IMR-90 (cell line): ENCODE data around the gene KLHL17. TPM values are rescaled to one million over a fixed set of nuclear protein-coding genes. Genes with fewer than 3 reads are reported as not detected.

Source experiments
- ATAC-seq: fragments of 200-7000 bp; cut with Tn5 transposase; 2 replicates; pipeline ENCODE4 v1.9.1; 2020; ENCODE audit warnings: low read depth, mild to moderate bottlenecking, moderate library complexity
- BruUV-seq: library from RNA; stranded (reverse); fragments of 400-500 nt; replicated peaks from 2 replicates; lab custom pipeline; 2021; lab: Mats Ljungman, UMichigan
- CTCF ChIA-PET: fragments of 300-600 bp; formaldehyde crosslinking; extraction: SDS; loops from one replicate; lab custom pipeline; 2021; ENCODE audit warnings: antibody characterized with exemption; lab: Yijun Ruan, JAX
- POLR2A ChIA-PET: fragments of 300-600 bp; sonication (Branson Sonifier 250); formaldehyde crosslinking; loops from one replicate; lab custom pipeline; 2022; ENCODE audit warnings: antibody characterized with exemption; ENCODE audit not compliant: unreplicated experiment; lab: Charles Lee
- DNase-seq: peaks from one replicate; pipeline ENCODE4 v3.0.0; 2013
- H2AFZ ChIP-seq: replicated peaks from 2 replicates; pipeline ENCODE3; 2013; ENCODE audit warnings: low read length, mild to moderate bottlenecking; ENCODE audit not compliant: poor library complexity
- H2AK5ac ChIP-seq: 2 replicates; pipeline ENCODE4 v1.6.1; 2013; ENCODE audit warnings: low read depth, low read length, inconsistent platforms
- H2AK9ac ChIP-seq: replicated peaks from 2 replicates; pipeline ENCODE3; 2013; ENCODE audit warnings: mild to moderate bottlenecking, low read depth, low read length, moderate library complexity; ENCODE audit not compliant: poor library complexity
- H2BK120ac ChIP-seq: 2 replicates; pipeline ENCODE4 v1.6.1; 2013; ENCODE audit warnings: low read depth, low read length, inconsistent platforms
- H2BK15ac ChIP-seq: 3 replicates; pipeline ENCODE4 v1.6.1; 2013; ENCODE audit warnings: low read depth, low read length, inconsistent platforms
- H2BK20ac ChIP-seq: 2 replicates; pipeline ENCODE4 v1.6.1; 2013; ENCODE audit warnings: low read depth, mild to moderate bottlenecking, inconsistent platforms, low read length, moderate library complexity
- H2BK5ac ChIP-seq: 2 replicates; pipeline ENCODE4 v1.6.1; 2013; ENCODE audit warnings: mild to moderate bottlenecking, low read depth, low read length, inconsistent platforms; ENCODE audit not compliant: poor library complexity, severe bottlenecking
- H3K14ac ChIP-seq: replicated peaks from 2 replicates; pipeline ENCODE4 v1.6.1; 2013; ENCODE audit warnings: low read depth, low read length, inconsistent platforms
- H3K18ac ChIP-seq: 2 replicates; pipeline ENCODE4 v1.6.1; 2013; ENCODE audit warnings: low read depth, low read length, control low read depth
- H3K23ac ChIP-seq: 2 replicates; pipeline ENCODE4 v1.6.1; 2013; ENCODE audit warnings: low read depth, low read length, inconsistent platforms
- H3K27ac ChIP-seq: 2 replicates; pipeline ENCODE4 v1.5.1; 2013; ENCODE audit warnings: mild to moderate bottlenecking, control low read depth, low read length; ENCODE audit not compliant: insufficient read depth
- H3K27me3 ChIP-seq: 2 replicates; pipeline ENCODE4 v1.6.1; 2013; ENCODE audit warnings: low read length; ENCODE audit not compliant: control insufficient read depth, insufficient read depth
- H3K36me3 ChIP-seq: 2 replicates; pipeline ENCODE4 v1.6.1; 2013; ENCODE audit warnings: low read length, mixed read lengths; ENCODE audit not compliant: control insufficient read depth, insufficient read depth
- H3K4ac ChIP-seq: 2 replicates; pipeline ENCODE4 v1.6.1; 2013; ENCODE audit warnings: low read depth, low read length, inconsistent platforms
- H3K4me1 ChIP-seq: 2 replicates; pipeline ENCODE4 v1.6.1; 2013; ENCODE audit warnings: low read length, mixed read lengths; ENCODE audit not compliant: control insufficient read depth, insufficient read depth
- H3K4me2 ChIP-seq: 2 replicates; pipeline ENCODE4 v1.6.1; 2013; ENCODE audit warnings: low read depth, mild to moderate bottlenecking, control low read depth, low read length, moderate library complexity
- H3K4me3 ChIP-seq: 2 replicates; pipeline ENCODE4 v1.5.1; 2013; ENCODE audit warnings: low read depth, mild to moderate bottlenecking, control low read depth, low read length, moderate library complexity; ENCODE audit not compliant: insufficient read depth
- H3K56ac ChIP-seq: 2 replicates; pipeline ENCODE4 v1.6.1; 2013; ENCODE audit warnings: low read length, inconsistent platforms; ENCODE audit not compliant: insufficient read depth; ENCODE audit errors: extremely low read depth
- H3K79me1 ChIP-seq, 2 experiments: 2 replicates each; pipeline ENCODE4 v1.6.1; 2013; ENCODE audit warnings: low read length in 2 of 2, inconsistent platforms in 1 of 2, low read depth in 1 of 2
- H3K9ac ChIP-seq: 2 replicates; pipeline ENCODE4 v1.6.1; 2013; ENCODE audit warnings: low read depth, low read length, control low read depth
- H3K9me1 ChIP-seq: 2 replicates; pipeline ENCODE4 v1.6.1; 2013; ENCODE audit warnings: low read length, inconsistent platforms; ENCODE audit not compliant: insufficient read depth
- H3K9me3 ChIP-seq: 2 replicates; pipeline ENCODE4 v1.6.1; 2013; ENCODE audit warnings: low read length; ENCODE audit not compliant: control insufficient read depth, insufficient read depth
- H4K20me1 ChIP-seq: 2 replicates; pipeline ENCODE4 v1.6.1; 2013; ENCODE audit warnings: low read length, inconsistent platforms; ENCODE audit not compliant: insufficient read depth
- H4K5ac ChIP-seq: 2 replicates; pipeline ENCODE4 v1.6.1; 2013; ENCODE audit warnings: mild to moderate bottlenecking, low read depth, low read length, control low read depth
- H4K8ac ChIP-seq, 2 experiments: 2 replicates each; pipeline ENCODE4 v1.6.1; 2013; ENCODE audit warnings: low read depth in 2 of 2, low read length in 2 of 2, control low read depth in 1 of 2, inconsistent platforms in 1 of 2
- H4K91ac ChIP-seq: 2 replicates; pipeline ENCODE4 v1.6.1; 2013; ENCODE audit warnings: low read depth, low read length, inconsistent platforms; ENCODE audit not compliant: insufficient read depth
- BHLHE40 ChIP-seq: fragments of 150-350 bp; IDR thresholded peaks from 2 replicates; pipeline ENCODE4 v1.6.1; 2016; ENCODE audit warnings: mild to moderate bottlenecking, low read depth, low read length
- CHD1 ChIP-seq: IDR thresholded peaks from 2 replicates; pipeline ENCODE4 v1.6.1; 2012; ENCODE audit warnings: low read depth, low read length, improper control_type of control experiment
- MAFK ChIP-seq: IDR thresholded peaks from 2 replicates; pipeline ENCODE4 v1.6.1; 2012; ENCODE audit warnings: low read depth, low read length, improper control_type of control experiment
- MAZ ChIP-seq: IDR thresholded peaks from 2 replicates; pipeline ENCODE4 v1.6.1; 2012; ENCODE audit warnings: low read depth, mild to moderate bottlenecking, low read length, improper control_type of control experiment, moderate library complexity, borderline replicate concordance
- RAD21 ChIP-seq: IDR thresholded peaks from 2 replicates; pipeline ENCODE4 v1.6.1; 2012; ENCODE audit warnings: low read length, improper control_type of control experiment
- RFX5 ChIP-seq: IDR thresholded peaks from 2 replicates; pipeline ENCODE4 v1.8.0; 2012; ENCODE audit warnings: low read depth, mild to moderate bottlenecking, low read length, moderate library complexity
- WGBS, 2 experiments: methylation state at CpG; one replicate each; pipeline versions ENCODE4 v1.1.5 to v1.1.7; 2013; ENCODE audit warnings: missing lambda C conversion rate in 2 of 2; ENCODE audit not compliant: insufficient read length in 1 of 2; ENCODE audit errors: extremely low coverage in 2 of 2; 5-methylcytosine and 5-hydroxymethylcytosine counted together
- dilution Hi-C: fragments of 300-500 bp; cut with HindIII; formaldehyde crosslinking; loops from one replicate; pipeline ENCODE4 v1.14.3; 2018; ENCODE audit warnings: low sequenced_read_pairs; ENCODE audit not compliant: unreplicated experiment
- in situ Hi-C: fragments of 300-500 bp; cut with MboI; formaldehyde crosslinking; loops from 3 replicates; pipeline ENCODE4 v1.14.3; 2019; ENCODE audit warnings: low sequenced_read_pairs, inconsistent platforms, mixed read lengths
- intact Hi-C: fragments of 100-400 bp; cut with micrococcal nuclease; formaldehyde crosslinking; loops from 2 replicates; pipeline ENCODE4 v1.10.0; 2022
- polyA plus RNA-seq, 3 experiments: library from polyadenylated mRNA; depleted of rRNA; stranded (reverse); fragments of >200 nt; gene quantifications; 2 replicates each; pipeline ENCODE4 v1.2.3, GENCODE V29; 2012; ENCODE audit warnings: low replicate concordance in 1 of 3
- total RNA-seq: library from RNA; depleted of rRNA; stranded (reverse); fragments of >200 nt; gene quantifications from 2 replicates; pipeline ENCODE4 v1.2.3, GENCODE V29; 2012
- TF ChIP-seq, protein P1 (sequence below): fragments of 150-350 bp; IDR thresholded peaks from 2 replicates; pipeline ENCODE4 v1.6.1; 2016; ENCODE audit warnings: low read depth, mild to moderate bottlenecking, low read length, moderate library complexity, borderline replicate concordance

The KLHL17 gene
- total and polyA plus RNA-seq, 2 of the 4 experiments (the other 2 are of a cell fraction), result 3.4 to 41.0 TPM

DNA sequence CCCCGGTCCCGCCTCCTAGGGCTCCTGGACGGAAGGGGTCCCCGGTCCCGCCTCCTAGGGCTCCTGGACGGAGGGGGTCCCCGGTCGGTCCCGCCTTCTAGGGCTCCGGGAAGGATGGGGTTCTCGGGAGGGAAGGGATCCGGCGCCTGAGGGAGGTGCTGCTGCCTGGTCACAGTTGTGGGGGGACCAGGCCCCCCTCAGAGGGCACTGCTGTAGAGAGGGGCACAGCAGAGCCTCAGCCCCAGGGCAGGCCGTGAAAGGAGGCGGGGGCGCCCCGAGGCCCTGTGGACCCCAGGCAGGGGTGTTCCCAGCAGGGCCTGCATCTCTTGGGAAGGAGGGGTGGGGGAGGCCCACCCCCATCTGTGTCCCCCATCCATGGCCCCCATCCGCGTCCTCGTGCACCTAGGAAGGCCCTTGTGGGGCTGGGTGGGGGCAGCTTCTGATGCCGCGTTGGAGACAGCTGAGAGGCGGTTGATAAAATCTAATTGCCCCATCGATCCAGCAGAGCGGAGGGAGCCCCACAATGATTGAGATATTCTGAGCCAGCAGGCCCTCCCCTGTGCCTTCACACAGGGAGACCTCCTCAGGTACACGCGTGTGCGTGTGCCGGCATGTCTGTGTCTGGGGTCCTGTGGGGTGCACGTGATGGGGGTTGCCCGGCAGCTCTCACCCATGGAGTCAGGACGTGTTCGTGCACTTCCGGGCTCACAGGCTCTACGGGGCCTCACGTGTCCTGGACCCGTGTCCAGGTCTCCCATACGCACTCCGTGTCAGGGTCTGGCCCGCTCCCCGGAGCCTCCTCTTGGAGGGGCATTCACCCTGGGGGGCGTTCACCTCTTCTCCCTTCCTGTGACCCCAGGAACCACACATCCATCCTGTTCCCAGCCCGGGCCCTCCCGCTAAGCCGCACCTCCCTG, 23.8 kb upstream of the KLHL17 start:
- no peak overlapping the region for H2BK5ac ChIP-seq
- no peak overlapping the region for H3K23ac ChIP-seq
- BruUV-seq, result no TSS peak
- H2BK120ac ChIP-seq, result no peak overlapping the region
- no peak overlapping the region for H3K4me2 ChIP-seq
- H3K27ac ChIP-seq, result no peak overlapping the region
- no peak overlapping the region for H2AFZ ChIP-seq
- H2AK5ac ChIP-seq, result no peak overlapping the region
- no peaks in the 10 kb centered on the region for H3K27me3 ChIP-seq
- no peak overlapping the region for H2AK9ac ChIP-seq
- peaks cover 4% of the 10 kb centered on the region for H4K20me1 ChIP-seq
- no peak overlapping the region for H3K18ac ChIP-seq
- dilution Hi-C loops, result no loop called here
- no peak overlapping the region for H2BK20ac ChIP-seq
- peaks cover 26% of the 10 kb centered on the region for H3K4me1 ChIP-seq
- TF ChIP-seq CHD1 (no peak), RAD21 (no peak), MAFK (no peak), BHLHE40 (no peak), MAZ (no peak), RFX5 (no peak)
- TF ChIP-seq, protein P1, sequence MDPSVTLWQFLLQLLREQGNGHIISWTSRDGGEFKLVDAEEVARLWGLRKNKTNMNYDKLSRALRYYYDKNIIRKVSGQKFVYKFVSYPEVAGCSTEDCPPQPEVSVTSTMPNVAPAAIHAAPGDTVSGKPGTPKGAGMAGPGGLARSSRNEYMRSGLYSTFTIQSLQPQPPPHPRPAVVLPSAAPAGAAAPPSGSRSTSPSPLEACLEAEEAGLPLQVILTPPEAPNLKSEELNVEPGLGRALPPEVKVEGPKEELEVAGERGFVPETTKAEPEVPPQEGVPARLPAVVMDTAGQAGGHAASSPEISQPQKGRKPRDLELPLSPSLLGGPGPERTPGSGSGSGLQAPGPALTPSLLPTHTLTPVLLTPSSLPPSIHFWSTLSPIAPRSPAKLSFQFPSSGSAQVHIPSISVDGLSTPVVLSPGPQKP, result no peak
- CTCF ChIA-PET, result no interaction called here
- no peak for DNase-seq
- H3K9me3 ChIP-seq, result no peaks in the 10 kb centered on the region
- H2BK15ac ChIP-seq, result no peak overlapping the region
- H3K79me1 ChIP-seq, result no peaks in the 10 kb centered on the region
- POLR2A ChIA-PET, result no interaction called here
- intact Hi-C loops, result no loop called here
- in situ Hi-C loops, result no loop called here
- no peak for ATAC-seq
- no peaks in the 10 kb centered on the region; the same call in 1 of the 2 replicates for H3K36me3 ChIP-seq
- H3K9me1 ChIP-seq, result no peaks in the 10 kb centered on the region
- no peak overlapping the region for H3K4me3 ChIP-seq
- H4K5ac ChIP-seq, result no peak overlapping the region
- H3K9ac ChIP-seq, result no peak overlapping the region
- H3K14ac ChIP-seq, result no peak overlapping the region
- no peak overlapping the region for H3K4ac ChIP-seq
- H4K8ac ChIP-seq, result no peak overlapping the region
- H4K91ac ChIP-seq, result no peak overlapping the region
- no peak overlapping the region for H3K56ac ChIP-seq
- WGBS, 2 experiments, result 91% methylated on average over 9 of the region's 45 CpGs; no CpG with 5 or more reads in 1 of the 2 experiments
